Mucosa of rectum (tissue), 2 donors: ENCODE data around the gene FCMR.

ENCODE experiments used
- H3K27ac ChIP-seq, 2 donors: one replicate each; pipeline ENCODE4 v1.7.0; 2013; ENCODE audit warnings: inconsistent platforms in 2 of 2, low read depth in 2 of 2, low read length in 2 of 2
- H3K27me3 ChIP-seq, 2 donors: one replicate each; pipeline ENCODE4 v1.7.0; 2013; ENCODE audit warnings: low read length in 2 of 2; ENCODE audit not compliant: control insufficient read depth in 2 of 2, insufficient read depth in 2 of 2
- H3K36me3 ChIP-seq, 2 donors: one replicate each; pipeline ENCODE4 v1.7.0; 2013; ENCODE audit warnings: low read length in 2 of 2; ENCODE audit not compliant: control insufficient read depth in 2 of 2, insufficient read depth in 2 of 2
- H3K4me1 ChIP-seq, 2 donors: one replicate each; pipeline ENCODE4 v1.7.0; 2013; ENCODE audit warnings: low read length in 2 of 2, mild to moderate bottlenecking in 1 of 2; ENCODE audit not compliant: control insufficient read depth in 2 of 2, insufficient read depth in 2 of 2
- H3K4me3 ChIP-seq, 2 donors: one replicate each; pipeline ENCODE4 v1.7.0; 2013; ENCODE audit warnings: low read length in 2 of 2
- H3K9ac ChIP-seq, 2 donors: one replicate each; pipeline ENCODE4 v1.7.0; 2013; ENCODE audit warnings: low read length in 2 of 2, low read depth in 1 of 2, mild to moderate bottlenecking in 1 of 2
- H3K9me3 ChIP-seq, 2 donors: one replicate each; pipeline ENCODE4 v1.7.0; 2013; ENCODE audit warnings: low read length in 2 of 2; ENCODE audit not compliant: control insufficient read depth in 2 of 2
- donor health status: healthy.
- donor health status: Normal muscosa, but diverticular disease.

FCMR gene

DNA sequence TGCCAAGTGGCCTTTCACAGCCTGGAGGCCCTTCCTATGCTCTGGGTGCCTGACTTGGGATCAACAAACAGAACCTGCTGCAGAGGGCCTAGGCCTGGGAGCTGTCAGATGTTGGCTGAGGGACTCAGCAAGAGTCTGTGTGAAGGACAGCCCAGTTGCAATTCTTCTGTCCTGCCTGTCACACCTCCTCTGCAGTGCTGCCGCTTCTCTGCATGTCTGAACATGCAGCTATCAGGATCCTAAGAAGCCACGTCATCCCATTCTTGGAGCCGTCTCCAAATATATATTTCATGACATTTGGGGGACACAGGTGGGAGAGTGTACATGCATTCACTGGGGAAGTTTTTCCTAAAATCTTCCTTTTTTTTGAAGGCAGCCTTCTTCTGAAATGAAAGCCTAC, 39.9 kb upstream of the FCMR start:
- no peaks in the 10 kb centered on the region for H3K36me3 ChIP-seq
- H3K27me3 ChIP-seq: no peaks in the 10 kb centered on the region
- H3K4me3 ChIP-seq: no peak overlapping the region
- peaks cover 24 to 27% of the 10 kb centered on the region in 2 donors for H3K4me1 ChIP-seq
- no peak overlapping the region for H3K9ac ChIP-seq
- no peaks in the 10 kb centered on the region for H3K9me3 ChIP-seq
- no peak overlapping the region for H3K27ac ChIP-seq

DNA sequence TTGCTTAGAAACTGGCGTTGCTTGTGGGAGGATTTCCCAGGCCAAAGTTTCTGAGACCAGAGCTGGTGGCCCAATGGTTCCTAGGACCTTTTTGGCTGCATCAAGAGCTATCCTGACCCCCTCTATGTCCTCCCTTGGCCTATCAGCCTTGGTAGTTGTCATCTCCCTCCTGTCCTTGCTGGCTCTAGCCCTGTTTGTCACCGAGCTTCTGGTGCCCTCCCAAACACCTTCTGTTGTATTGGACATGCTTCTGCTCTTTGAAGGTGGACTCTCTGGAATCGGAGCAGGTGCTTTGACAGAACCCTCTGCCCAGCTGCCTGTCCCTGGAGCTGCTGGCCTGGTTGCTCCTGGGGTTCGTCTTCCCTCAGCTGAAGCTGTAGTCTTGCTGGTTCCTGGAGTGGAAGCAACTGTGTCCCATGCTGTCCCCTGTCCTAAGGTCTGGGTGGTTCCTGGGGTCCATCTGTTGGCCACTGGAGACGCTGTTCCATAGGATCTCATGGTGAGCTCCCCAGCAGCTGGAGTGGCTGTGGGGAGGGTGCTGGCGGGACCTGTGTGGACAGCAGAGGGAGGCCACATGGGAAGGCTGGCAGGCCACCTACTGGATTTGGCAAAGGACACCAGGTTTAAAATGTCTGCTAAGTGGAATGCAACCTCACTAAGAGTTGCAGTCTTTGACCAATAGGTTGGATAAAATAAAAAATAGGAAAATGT, 39.1 kb upstream of the FCMR start:
- Histone ChIP-seq H3K9ac (no peak overlapping the region), H3K36me3 (no peaks in the 10 kb centered on the region), H3K9me3 (no peaks in the 10 kb centered on the region), H3K27ac (no peak overlapping the region), H3K4me1 (peaks cover 30 to 31% of the 10 kb centered on the region in 2 donors), H3K27me3 (no peaks in the 10 kb centered on the region), H3K4me3 (no peak overlapping the region)

DNA sequence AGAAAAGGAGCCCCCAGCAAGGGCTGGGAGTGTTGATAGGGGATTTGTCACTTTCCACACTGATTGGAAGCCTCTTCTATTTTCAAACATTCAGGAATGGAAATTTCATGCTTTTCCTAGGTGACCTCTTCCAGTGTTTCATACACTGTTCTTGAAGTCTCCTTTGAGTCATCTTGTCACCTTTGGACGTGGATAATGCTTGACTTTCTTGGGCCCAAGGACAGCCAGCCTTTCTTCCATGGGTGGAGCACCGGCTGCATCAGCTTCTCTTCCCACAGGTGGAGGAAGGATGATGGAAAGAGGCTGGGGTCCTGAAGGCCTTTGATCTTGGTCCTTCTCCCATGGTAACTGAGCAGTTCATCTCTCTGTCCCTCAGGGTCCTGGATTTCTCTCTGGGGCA, 36.4 kb upstream of the FCMR start:
- Histone ChIP-seq H3K4me1 (peaks cover 38 to 45% of the 10 kb centered on the region in 2 donors), H3K4me3 (no peak overlapping the region), H3K36me3 (no peaks in the 10 kb centered on the region), H3K9me3 (no peaks in the 10 kb centered on the region), H3K27me3 (no peaks in the 10 kb centered on the region), H3K27ac (no peak overlapping the region), H3K9ac (no peak overlapping the region)

DNA sequence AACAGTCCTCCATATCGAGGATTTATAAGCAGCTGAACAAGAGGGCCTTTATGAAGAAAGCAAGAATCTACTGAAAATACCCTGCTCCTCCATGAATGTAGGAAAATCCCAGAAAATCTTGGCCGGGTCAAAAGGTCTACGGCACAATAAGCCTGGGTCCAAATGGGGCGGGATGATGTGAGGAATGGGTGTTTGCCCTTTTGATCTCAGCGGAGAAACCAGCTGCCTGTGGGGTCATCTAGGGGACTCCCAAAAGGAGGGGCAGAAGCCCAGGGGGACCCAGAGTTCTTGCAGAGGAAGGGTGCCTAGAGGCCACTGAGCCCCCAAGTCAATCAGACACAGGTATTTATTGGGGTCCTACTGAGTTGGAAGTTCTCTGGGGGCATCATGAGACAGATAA, 35.9 kb upstream of the FCMR start:
- Histone ChIP-seq H3K4me1 (peaks cover 36 to 44% of the 10 kb centered on the region in 2 donors), H3K9ac (no peak overlapping the region), H3K9me3 (no peaks in the 10 kb centered on the region), H3K4me3 (no peak overlapping the region), H3K27ac (no peak overlapping the region), H3K36me3 (no peaks in the 10 kb centered on the region), H3K27me3 (no peaks in the 10 kb centered on the region)

DNA sequence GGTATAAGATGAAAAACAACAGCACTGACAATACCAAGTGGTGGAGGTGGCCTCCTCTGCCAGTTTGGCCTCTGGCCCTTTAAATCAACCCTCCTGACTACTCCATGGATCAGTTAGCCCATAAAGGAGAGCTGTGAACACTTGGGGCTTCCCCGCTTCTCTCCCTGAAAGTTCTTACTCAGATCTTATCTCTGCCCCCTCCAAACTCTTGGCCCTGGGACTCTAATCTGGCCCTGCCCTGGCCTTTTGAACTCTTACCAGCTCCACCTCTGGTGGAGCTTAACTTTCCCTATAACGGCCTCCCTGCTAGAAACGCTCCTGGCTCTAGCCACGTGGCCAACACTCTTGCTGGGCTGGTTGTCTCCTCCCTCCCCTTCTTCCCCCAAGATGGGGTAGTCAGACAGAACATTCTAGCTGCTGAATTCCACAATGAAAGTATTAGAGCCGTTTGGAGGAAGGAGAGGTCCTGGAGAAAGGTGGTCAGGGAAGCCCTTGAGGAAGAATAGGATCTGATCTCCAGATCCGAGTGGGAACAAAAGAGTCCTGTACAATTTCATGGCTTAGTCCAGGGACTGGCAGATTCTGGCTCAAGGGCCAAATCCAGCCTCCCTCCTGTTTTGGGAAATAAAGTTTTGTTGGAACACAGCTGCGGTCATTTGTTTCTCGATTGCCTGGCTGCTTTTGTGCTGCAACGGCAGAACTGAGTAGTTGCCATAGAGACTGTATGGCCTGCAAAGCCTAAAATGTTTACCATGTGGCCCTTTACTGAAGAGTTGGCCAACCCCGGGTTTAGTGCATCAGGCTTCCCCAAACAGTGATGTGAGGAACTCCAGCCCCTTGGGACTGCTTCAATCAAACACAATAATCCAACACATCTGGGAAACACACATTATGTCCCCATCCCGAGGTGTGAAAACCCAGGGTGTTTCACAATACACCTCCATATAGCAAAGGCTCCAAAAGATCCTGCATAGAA, 34.0 kb upstream of the FCMR start:
- H3K36me3 ChIP-seq: no peaks in the 10 kb centered on the region

DNA sequence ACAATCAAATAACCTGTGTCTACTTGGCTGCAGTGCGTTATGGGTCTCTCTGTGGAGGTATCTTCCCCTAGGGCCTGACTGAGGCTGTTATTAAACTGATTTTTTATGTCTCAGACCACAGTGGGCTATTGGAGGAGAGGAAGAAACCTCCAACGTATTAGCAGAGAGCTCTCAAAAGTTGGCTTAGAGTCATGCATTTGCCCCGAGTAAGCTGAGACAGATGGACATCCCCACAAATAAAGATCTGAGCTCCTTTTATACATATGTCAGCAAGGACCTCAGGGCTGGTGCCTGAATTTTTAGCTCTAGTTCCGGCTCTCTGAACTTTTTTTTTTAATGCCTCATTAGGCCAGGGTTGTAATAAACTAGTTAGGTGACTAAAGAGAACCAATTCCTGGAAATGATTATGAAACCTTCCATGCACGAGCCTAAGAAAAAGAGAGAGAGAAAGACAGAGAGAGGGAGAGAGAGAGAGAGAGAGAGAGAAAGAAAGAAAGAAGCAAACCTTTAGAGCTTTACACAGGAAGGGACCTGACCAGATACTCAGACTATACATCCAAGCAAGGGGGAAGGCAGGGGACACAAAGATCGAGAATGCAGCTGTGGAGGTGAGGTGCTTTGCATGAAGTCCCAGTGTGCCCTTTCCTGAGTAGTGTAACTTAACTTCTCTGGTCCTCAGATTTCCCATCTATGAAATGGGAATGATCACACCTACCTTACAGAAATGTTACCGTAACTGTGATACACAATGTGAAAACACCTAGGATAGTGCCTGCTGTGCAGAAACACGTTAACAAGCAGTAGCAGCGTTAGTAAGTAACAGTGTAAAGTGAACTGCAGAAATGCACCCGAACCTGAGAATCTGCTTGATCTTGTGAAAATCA, 33.0 kb upstream of the FCMR start:
- Histone ChIP-seq H3K27ac (peak overlapping the region; percentile 89 to 91), H3K27me3 (no peaks in the 10 kb centered on the region), H3K4me1 (peaks cover 43 to 63% of the 10 kb centered on the region in 2 donors), H3K36me3 (no peaks in the 10 kb centered on the region), H3K9ac (peak overlapping the region; percentile 10 to 71), H3K9me3 (no peaks in the 10 kb centered on the region), H3K4me3 (no peak overlapping the region)

More for the DNA sequence above, 34.0 kb upstream of the FCMR start:
- Histone ChIP-seq H3K9me3 (no peaks in the 10 kb centered on the region), H3K4me3 (peak overlapping the region in 1 of 2 donors; percentile 13), H3K27ac (peak overlapping the region; percentile 89 to 91), H3K4me1 (peaks cover 43 to 57% of the 10 kb centered on the region in 2 donors), H3K27me3 (no peaks in the 10 kb centered on the region), H3K9ac (peak overlapping the region; percentile 10 to 71)

DNA sequence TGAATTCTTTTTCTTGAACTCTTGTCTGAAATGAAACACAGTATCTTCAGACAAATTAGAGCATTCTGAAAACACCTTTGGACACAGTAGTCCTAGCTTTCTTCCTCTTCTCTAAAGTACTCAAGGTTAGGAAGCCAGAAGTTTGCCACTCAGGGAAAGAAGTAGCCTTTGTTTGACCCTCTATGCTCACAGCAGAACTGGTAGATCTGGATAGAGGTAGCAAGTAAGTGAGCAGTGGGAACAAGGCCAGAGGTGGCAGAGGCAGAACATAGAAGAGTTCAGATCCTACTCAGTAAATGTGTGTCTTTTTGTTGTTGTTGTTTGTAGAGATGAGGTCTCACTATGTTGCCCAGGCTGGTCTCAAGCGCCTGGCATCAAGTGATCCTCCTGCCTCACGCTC, 31.9 kb upstream of the FCMR start:
- Histone ChIP-seq H3K4me3 (no peak overlapping the region), H3K9me3 (no peaks in the 10 kb centered on the region), H3K9ac (peak overlapping the region; percentile 47 to 71), H3K36me3 (no peaks in the 10 kb centered on the region), H3K4me1 (peaks cover 50 to 71% of the 10 kb centered on the region in 2 donors), H3K27me3 (no peaks in the 10 kb centered on the region), H3K27ac (peak overlapping the region; percentile 89 to 91)

DNA sequence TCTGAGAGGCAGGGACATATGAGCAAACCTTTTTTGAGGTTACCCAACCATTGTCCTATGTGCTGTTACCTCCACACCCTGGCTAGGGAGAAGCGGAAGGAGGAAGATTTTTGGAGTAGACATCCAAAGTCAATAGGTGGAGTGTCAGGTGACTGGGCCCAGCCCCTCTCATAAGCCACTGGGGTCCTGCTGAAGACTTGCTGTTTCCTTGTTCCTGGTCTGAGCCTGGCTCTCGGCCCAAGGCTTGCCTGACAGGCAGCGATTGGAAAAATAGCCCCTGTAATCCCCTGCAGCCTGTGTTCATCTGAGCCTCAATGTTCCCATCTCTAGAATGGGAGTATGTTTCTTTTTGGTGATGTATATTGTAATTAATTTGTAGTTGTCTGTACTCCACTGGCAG, 31.4 kb upstream of the FCMR start:
- Histone ChIP-seq H3K4me3 (no peak overlapping the region), H3K9me3 (no peaks in the 10 kb centered on the region), H3K27ac (peak overlapping the region; percentile 89 to 91), H3K9ac (peak overlapping the region in 1 of 2 donors; percentile 71), H3K4me1 (peaks cover 55 to 76% of the 10 kb centered on the region in 2 donors), H3K27me3 (no peaks in the 10 kb centered on the region), H3K36me3 (no peaks in the 10 kb centered on the region)

DNA sequence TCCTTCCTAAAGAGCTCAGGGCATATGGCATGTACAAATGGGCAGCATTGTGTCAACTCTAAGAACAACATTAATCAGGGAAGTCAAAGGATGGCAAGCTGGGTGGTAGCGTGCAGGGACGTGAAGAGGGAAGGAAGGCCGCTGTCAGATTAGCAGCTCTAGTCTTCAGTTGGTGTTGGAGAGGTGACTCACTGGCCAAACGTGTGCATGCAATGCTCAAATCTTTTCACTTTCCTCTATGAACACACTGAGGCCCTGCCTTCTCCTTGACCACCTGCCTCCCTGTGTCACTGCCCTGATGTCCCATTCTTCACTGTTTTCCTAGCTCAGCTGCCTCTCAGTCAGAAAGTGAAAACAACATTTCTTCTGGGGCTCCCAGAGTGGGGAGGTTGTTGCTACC, 30.4 kb upstream of the FCMR start:
- Histone ChIP-seq H3K27me3 (no peaks in the 10 kb centered on the region), H3K4me3 (peak overlapping the region; percentile 17 to 24), H3K36me3 (no peaks in the 10 kb centered on the region), H3K9me3 (no peaks in the 10 kb centered on the region), H3K4me1 (peaks cover 60 to 84% of the 10 kb centered on the region in 2 donors), H3K9ac (peak overlapping the region in 1 of 2 donors; percentile 50), H3K27ac (peak overlapping the region; percentile 89 to 91)
